T-helper 9 cell (primary cell): ENCODE data around the gene THRB.
"Not testable (repeated sequence)": the region's sequence is repeated elsewhere in the genome, so short reads cannot be mapped to it uniquely, and the experiment has no call there.

ENCODE experiments used
- DNase-seq: peaks from one replicate; pipeline ENCODE4 v3.0.0-alpha.2; 2020

The THRB gene

GRCh38 chr3:24446032-24446431 is 48.6 kb downstream of the THRB start:
- no peak for DNase-seq

- DNase-seq: no peak
Measured at GRCh38 chr3:24443476-24443875, 51.2 kb downstream of the THRB start.

DNA sequence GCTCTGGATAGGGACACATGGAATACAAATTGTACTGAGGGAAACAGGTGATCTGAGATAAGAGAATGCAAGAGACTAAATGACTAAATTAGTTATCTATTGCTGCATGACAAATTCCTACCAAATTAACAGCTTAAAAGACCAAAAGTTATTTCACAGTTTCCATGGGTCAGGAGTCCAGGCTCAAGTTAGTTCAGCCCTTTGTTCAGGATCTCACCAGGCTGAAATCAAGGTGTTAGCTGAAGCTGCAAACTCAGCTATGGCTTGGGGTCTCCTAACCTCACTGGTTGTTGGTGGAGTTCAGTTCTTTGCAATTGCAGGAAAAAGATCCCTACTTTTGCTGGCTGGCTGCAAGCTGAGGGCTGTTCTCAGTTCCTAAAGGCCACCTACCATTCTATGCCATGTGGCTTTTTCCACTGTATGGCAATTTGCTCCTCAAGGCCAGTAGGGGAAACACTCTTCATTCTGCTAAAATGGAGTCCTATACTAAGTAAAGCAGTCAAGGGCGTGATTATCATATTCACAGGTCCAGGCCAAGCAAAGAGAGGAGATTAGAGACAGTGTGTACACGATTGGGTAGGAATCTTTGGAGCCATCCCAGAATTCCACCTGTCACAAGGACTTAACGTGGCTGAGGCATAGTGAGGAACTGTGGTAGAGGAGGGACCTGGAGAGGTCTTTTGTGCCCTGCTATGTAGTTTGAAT is 53.7 kb downstream of the THRB start:
- DNase-seq: no peak

DNA sequence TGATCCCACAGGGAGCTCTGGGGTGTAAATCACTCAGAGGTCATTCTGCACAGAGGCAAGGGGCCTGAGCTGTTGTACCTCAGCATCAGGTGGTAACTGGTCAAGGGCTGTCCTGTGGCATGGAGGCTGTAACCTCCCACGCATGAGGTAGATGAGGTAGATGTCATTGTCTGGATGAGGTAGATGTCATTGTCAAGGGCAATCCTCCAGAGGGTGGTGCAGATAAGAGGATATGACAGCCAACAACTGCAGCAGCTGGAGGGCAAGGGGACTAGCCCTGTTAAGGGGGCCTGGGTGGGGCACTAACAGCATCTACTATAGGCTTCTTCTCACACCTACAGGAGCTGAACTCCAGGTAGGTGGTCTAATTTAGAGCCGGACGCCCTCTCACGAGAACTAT is 55.6 kb downstream of the THRB start:
- no peak for DNase-seq

- no peak for DNase-seq
Measured at GRCh38 chr3:24437326-24437725, 57.3 kb downstream of the THRB start.

GRCh38 chr3:24435584-24435983 is 59.1 kb downstream of the THRB start:
- no peak for DNase-seq

DNA sequence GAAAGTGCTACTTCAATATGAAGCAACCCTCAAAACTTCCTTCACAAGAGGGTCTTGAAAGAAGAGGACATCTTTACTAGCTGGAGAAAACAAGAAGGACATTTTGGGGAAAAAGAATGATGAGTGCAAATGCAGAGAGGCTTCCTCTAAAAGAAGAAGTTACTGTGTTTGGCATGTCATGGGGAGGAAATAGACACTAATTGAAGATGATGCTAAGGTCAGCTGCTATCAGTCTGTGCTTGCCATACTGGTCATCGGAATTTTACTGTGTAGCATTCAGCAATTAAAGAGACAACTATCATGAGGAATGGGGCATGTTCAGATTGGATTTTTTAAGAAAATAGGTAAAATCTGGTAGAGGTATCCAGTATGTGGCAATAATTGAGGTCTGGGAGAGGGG is 60.0 kb downstream of the THRB start:
- DNase-seq: no peak

DNA sequence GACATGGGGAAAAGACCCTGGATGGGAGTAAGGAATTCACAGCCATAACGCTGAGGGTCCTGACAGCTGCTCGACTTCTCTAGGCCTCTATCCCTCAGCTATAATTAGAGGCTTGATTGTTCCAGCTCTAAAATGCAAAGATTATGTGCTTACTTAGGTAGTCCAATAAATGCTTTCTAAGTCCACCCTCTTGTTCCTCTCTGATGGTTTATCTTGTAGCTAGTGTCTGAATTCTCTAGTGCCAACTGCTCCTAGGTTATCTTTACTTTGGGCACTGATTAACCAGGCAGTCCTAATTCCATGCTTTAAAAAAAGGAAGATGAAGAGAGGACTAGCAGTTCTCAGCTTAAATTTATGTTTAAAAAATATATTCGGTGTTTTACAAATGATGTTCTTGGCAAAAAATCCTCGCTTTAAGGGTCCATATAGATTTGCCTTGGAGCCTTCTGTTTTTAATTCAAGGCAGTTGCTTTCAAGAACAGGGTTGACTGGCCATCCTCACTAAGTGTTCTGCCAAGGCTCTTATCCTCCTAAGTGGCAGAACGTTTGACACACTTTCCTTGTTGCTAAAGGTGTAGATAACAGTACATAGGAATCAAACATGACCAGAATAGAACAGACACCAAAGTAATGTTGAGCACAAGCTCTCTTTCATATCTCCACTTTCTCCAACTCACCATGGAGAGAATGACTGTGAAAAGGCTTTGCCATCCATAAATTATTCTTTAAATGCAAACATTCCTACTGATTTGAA is 60.6 kb downstream of the THRB start:
- no peak for DNase-seq

DNA sequence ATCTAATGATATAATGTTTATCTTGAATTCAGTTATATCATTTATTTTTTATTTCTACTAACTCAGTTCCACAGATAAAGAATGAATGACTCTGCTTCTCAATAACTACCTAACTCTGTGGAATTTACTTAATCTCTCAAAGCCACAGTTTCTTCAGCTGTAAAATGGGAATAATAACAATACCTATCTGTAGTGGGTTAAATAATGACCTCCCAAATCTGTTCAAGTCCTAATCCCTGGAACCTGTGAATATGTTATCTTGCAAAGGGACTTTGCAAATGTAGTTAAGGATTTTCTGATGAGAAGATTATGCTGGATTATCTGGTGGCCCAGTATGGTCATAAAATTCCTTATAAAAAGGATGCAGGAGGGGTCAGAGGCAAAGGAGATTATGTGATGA is 61.7 kb downstream of the THRB start:
- no peak for DNase-seq

- no peak for DNase-seq
Measured at GRCh38 chr3:24428481-24428880, 66.2 kb downstream of the THRB start.

- DNase-seq: no peak
Measured at GRCh38 chr3:24426896-24427295, 67.8 kb downstream of the THRB start.

DNA sequence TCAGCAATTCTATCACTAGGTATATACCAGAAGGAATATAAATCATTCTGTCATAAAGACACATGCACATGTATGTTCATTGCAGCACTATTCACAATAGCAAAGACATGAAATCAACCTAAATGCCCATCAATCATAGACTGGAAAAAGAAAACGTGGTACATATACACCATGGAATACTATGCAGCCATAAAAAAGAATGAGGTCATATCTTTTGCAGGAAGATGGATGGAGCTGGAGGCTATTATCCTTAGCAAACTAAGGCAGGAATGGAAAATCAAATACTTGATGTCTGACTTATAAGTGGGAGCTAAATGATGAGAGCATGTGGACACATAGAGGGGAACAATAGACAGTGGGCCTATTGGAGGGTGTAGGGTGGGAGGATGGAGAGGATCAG is 73.8 kb downstream of the THRB start:
- DNase-seq: not testable (repeated sequence)

GRCh38 chr3:24420224-24420623 is 74.4 kb downstream of the THRB start:
- no peak for DNase-seq

- DNase-seq: no peak
Measured at GRCh38 chr3:24419067-24419791, 75.4 kb downstream of the THRB start.

GRCh38 chr3:24417730-24418129 is 76.9 kb downstream of the THRB start:
- DNase-seq: no peak

DNA sequence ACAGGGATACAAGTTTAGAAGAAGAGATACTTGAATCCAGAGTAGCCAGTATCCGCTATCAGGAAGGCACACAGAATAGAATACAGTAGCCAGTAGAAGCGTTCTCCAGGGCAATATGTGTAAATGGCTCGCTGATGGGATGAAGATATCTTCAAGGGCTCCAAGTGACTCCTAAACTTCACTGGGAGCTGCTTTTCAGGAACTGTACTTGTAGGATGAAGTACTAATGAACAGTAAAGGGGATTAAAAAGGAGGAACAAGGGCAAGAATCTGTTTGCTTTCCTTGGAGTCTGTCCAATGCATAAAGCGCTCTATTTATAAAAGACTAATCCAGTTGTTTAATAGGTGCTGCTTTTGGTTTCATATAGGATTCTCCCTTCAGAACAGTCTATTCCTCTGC is 78.4 kb downstream of the THRB start:
- no peak for DNase-seq

DNA sequence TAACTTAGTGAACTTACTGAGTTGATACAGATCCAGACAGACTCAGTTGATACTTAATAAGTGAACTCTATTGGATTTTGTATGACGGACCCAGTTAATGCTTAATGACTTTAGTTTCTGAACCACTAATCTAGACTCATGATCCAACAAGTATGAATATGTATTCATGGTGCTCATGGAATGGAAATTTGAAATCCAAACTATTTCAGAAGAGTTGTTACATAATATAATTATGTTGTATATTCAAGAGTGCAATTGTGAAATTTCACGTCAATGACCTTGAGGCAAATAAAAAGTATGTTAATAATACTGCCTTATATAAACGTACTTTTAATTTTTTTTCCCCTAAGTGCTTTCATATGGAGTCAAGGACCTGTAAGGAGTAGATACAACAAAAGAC is 78.8 kb downstream of the THRB start:
- no peak for DNase-seq

- not testable (repeated sequence) for DNase-seq
Measured at GRCh38 chr3:24413662-24414061, 81.0 kb downstream of the THRB start.

- DNase-seq: no peak
Measured at GRCh38 chr3:24410860-24411259, 83.8 kb downstream of the THRB start.

DNA sequence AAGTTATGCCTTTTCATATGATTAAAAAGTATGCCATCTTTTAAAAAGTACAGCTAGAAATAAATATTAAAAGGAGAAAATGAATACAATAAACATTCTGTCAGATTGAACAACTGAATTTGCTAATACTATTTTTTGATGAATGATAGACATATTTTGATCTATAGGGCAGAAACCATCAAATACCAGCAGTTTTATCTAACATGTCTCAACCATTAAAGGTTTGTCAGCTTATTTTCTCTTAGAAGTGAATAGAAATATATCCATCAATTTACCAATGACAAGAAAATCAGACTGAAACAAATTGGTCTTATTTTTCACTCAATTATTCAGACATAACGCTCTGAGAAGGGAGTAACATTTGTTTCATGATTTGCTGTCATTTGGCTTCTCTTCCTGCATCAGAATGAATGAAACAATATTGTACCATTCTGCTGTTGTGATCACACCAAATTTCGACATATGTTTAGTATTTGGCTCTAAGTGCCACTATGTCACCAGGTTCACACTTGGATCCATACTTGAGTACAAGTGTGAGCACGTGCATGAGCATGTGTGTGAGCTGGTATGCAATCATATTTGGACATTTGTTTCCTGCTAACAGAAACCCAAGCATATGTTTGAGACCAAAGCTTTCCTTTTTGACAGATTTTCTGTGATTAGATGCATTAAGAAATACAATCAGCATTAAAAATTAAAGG is 86.5 kb downstream of the THRB start:
- DNase-seq: no peak

- DNase-seq: no peak
Measured at GRCh38 chr3:24406900-24407299, 87.8 kb downstream of the THRB start.

DNA sequence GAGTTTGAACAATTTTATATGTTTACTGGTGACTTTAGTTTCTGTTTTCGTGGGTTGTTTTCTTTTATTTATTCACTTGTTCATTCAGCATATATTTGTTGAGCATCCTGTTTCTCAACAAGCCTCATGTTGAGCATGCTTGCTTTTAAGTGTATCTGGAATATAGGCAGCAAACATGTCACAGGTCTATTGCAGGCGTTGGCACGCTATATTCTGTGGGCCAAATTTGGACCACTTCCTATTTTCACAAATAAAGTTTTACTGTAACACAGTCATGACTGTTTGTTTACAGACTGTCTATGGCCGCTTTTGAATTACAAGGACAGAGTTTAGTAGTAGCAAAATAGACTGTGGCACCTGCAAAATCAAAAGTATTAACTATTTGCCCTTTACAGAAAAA is 89.6 kb downstream of the THRB start:
- DNase-seq: no peak

DNA sequence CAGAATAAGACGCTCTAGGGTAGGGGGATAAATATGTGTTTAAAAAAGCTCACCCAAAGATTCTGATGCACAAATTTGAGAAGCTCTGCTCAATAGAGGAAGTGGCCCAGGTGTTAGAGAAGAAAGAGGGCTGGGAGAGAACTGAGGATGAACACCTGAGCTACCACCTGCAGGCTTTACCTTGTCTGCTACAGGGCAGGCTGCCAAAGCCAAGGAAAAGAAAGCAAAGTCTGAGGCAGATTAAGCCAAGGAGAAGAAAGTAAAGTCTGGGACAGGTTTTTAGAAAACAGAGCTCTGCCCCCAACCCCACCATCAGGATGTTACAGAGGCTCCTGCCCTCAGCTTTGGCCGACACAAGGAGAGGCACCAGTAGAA is 92.9 kb downstream of the THRB start:
- no peak for DNase-seq
